Esophagus muscularis mucosa (tissue), 4 donors: ENCODE results near the gene PHLPP1.

Source experiments
- CTCF ChIP-seq, 3 experiments: fragments of 200-600 bp in 2 of 3; fragments of 450-650 bp in 1 of 3; sonication (generic) in 2 of 3; IDR thresholded peaks; one replicate each; pipeline ENCODE4 v1.5.1; 2017 to 2019; ENCODE audit warnings: antibody characterized with exemption in 3 of 3, mild to moderate bottlenecking in 2 of 3, moderate library complexity in 1 of 3
- EP300 ChIP-seq: sonication (generic); formaldehyde crosslinking; IDR thresholded peaks from one replicate; pipeline ENCODE4 v1.6.1; 2017; ENCODE audit warnings: antibody characterized with exemption
- POLR2A ChIP-seq: fragments of 450-650 bp; IDR thresholded peaks from one replicate; pipeline ENCODE4 v1.6.1; 2017; ENCODE audit warnings: antibody characterized with exemption, moderate library complexity, mild to moderate bottlenecking, low read depth

- TF ChIP-seq EP300 (no peak), POLR2A (no peak), CTCF (IDR thresholded peaks at IDR 0.05) (no peak)
Observed at GRCh38 chr18:62928326-62928725, 213.0 kb downstream of the PHLPP1 start.
